Ascending aorta (tissue), 2 donors: ENCODE measurements around the gene TM9SF2. TPM values are rescaled to one million over a fixed set of nuclear protein-coding genes. Genes with fewer than 3 reads are reported as not detected.

Experiments used
- DNase-seq, 2 donors: peaks; one replicate each; pipeline ENCODE4 v3.0.0-alpha.2; 2019; ENCODE audit warnings: low spot score in 2 of 2
- H3K27ac ChIP-seq, 2 donors: fragments of 200-600 bp; sonication (generic); one replicate each; pipeline ENCODE4 v1.5.1; 2016 to 2017; ENCODE audit warnings: mild to moderate bottlenecking in 1 of 2
- H3K27me3 ChIP-seq: fragments of 200-600 bp; sonication (generic); one replicate; pipeline ENCODE4 v1.5.1; 2017
- H3K36me3 ChIP-seq, 2 donors: fragments of 200-600 bp; sonication (generic); one replicate each; pipeline ENCODE4 v1.5.1; 2016
- H3K4me1 ChIP-seq, 2 donors: fragments of 200-600 bp; sonication (generic); one replicate each; pipeline ENCODE4 v1.5.1; 2016 to 2017; ENCODE audit warnings: mild to moderate bottlenecking in 1 of 2
- H3K4me3 ChIP-seq, 2 donors: fragments of 200-600 bp; sonication (generic); one replicate each; pipeline ENCODE4 v1.5.1; 2016 to 2017; ENCODE audit warnings: mild to moderate bottlenecking in 1 of 2
- H3K9me3 ChIP-seq, 2 donors: fragments of 200-600 bp; sonication (generic); one replicate each; pipeline ENCODE4 v1.5.1; 2016
- CTCF ChIP-seq, 3 experiments: fragments of 200-600 bp in 2 of 3; fragments of 450-650 bp in 1 of 3; sonication (generic) in 2 of 3; IDR thresholded peaks; one replicate each; pipeline ENCODE4 v1.5.1; 2016 to 2019; ENCODE audit warnings: antibody characterized with exemption in 3 of 3, mild to moderate bottlenecking in 1 of 3, moderate library complexity in 1 of 3
- intact Hi-C: fragments of 100-400 bp; cut with DNase I; formaldehyde crosslinking; loops from one replicate; pipeline ENCODE4 v1.15.1; 2023
- total RNA-seq: library from RNA; depleted of rRNA; stranded (reverse); fragments of >200 nt; gene quantifications from one replicate; pipeline ENCODE4 v1.1.0, GENCODE V29; 2016

TM9SF2 gene
- total RNA-seq, 1 donor from 2014 or later = 56.8 TPM

DNA sequence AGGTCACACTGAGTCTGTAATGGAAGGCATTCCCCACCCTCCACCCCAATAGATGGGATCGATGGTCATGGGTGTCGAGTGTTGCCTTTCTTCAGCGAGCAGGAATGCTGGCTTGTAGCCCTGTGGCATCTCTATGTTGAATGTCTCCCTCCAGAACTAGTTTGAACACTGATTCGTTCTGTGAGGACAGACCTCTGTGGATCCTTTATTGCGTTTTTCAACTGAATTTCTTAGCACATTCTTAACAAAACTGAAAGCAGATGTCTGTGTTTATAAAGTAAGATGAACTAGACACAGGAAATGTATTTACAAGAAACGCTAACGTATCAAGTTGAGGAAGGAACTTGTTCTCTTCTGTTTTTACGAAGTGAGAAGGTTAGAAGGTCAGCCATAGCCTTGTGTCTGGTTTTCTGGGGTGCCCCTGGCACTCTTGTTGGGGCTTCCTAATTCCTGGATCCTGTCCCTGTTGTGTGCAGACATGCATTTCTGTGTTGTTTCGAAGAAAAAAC lies 36.8 kb upstream of the TM9SF2 start:
- Histone ChIP-seq H3K9me3 (no peaks in the 10 kb centered on the region), H3K4me1 (no peaks in the 10 kb centered on the region), H3K4me3 (no peak overlapping the region), H3K36me3 (no peaks in the 10 kb centered on the region), H3K27me3 (no peaks in the 10 kb centered on the region), H3K27ac (no peak overlapping the region)
- intact Hi-C loops = no loop called here
- TF ChIP-seq CTCF (IDR thresholded peaks at IDR 0.05) = no peak
- DNase-seq = no peak

DNA sequence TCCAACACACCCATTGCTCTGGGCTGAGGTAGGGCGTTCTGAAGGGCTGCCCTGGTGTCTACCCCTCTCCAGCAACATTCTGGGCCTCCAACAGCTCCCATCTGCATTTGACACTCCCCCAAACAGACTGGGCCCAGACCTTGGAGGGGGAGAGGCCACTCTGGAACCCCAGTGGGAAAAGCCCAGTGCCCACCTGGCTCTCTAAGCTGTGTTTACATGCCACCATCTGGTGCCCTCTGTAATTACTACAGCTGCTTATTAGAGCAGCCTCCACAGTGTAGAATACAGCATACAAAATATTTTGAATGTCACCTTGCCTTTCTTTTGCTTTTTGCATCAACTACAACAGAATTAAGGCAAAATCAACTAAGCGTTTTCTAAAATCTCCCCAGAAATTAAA lies 35.8 kb upstream of the TM9SF2 start:
- H3K4me3 ChIP-seq = no peak overlapping the region
- no peaks in the 10 kb centered on the region for H3K9me3 ChIP-seq
- DNase-seq = no peak
- H3K36me3 ChIP-seq = no peaks in the 10 kb centered on the region
- no peak for TF ChIP-seq CTCF (IDR thresholded peaks at IDR 0.05)
- intact Hi-C loops = no loop called here
- no peaks in the 10 kb centered on the region for H3K4me1 ChIP-seq
- no peaks in the 10 kb centered on the region for H3K27me3 ChIP-seq
- H3K27ac ChIP-seq = no peak overlapping the region

DNA sequence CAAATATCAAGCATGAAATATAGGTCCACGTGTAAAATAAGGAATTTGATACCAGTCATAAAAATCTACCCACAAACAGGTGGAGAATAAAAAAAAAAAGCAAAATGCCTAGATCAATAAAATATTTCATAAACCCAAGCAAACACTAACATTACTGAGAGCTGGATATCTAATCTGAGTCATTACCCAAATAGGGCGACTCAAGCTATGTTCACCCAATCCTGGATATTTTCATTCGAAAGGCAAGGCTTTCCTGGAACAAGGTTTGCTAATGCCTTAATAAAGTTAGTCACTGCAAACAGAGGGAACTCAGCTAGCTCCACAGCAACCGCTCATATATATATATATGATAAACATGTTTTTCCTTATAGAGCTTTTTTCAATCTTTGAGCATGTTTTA lies 33.5 kb upstream of the TM9SF2 start:
- intact Hi-C loops = no loop called here
- Histone ChIP-seq H3K4me3 (no peak overlapping the region), H3K4me1 (no peaks in the 10 kb centered on the region), H3K9me3 (no peaks in the 10 kb centered on the region), H3K36me3 (no peaks in the 10 kb centered on the region), H3K27me3 (no peaks in the 10 kb centered on the region), H3K27ac (no peak overlapping the region)
- no peak for DNase-seq
- TF ChIP-seq CTCF (IDR thresholded peaks at IDR 0.05) = no peak

DNA sequence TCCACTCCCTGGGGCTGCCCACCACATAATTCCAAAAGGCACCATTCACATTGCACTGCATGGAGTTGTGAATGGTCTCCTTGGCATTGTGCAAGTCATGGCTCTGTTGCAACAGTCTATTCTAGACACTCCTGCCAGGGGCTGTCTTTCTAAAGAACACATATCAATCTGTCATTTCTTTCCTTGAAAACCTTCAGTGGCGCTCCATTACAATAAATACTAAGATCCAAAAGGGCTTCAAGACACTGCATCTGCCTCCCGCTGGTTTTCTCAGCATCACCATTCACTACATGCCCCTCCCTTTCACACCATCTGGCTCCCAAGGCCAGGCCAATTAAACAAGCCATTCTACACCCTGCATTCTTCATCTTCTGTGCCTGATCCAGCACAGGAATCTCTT lies 32.2 kb upstream of the TM9SF2 start:
- no peak for DNase-seq
- H3K27me3 ChIP-seq = no peaks in the 10 kb centered on the region
- no peaks in the 10 kb centered on the region for H3K36me3 ChIP-seq
- H3K9me3 ChIP-seq = no peaks in the 10 kb centered on the region
- TF ChIP-seq CTCF (IDR thresholded peaks at IDR 0.05) = no peak
- H3K4me1 ChIP-seq = no peaks in the 10 kb centered on the region
- no peak overlapping the region for H3K27ac ChIP-seq
- no peak overlapping the region for H3K4me3 ChIP-seq
- intact Hi-C loops = no loop called here

GRCh38 chr13:99470027-99470426 lies 31.2 kb upstream of the TM9SF2 start:
- no peak for TF ChIP-seq CTCF (IDR thresholded peaks at IDR 0.05)
- intact Hi-C loops = no loop called here
- Histone ChIP-seq H3K4me1 (no peaks in the 10 kb centered on the region), H3K4me3 (no peak overlapping the region), H3K36me3 (no peaks in the 10 kb centered on the region), H3K27ac (no peak overlapping the region), H3K9me3 (no peaks in the 10 kb centered on the region), H3K27me3 (no peaks in the 10 kb centered on the region)
- no peak for DNase-seq
